IMR-90 (cell line): ENCODE data around the gene HOXC12. TPM values are rescaled to one million over a fixed set of nuclear protein-coding genes. Genes with fewer than 3 reads are reported as not detected.

Experiments
- ATAC-seq: fragments of 200-7000 bp; cut with Tn5 transposase; 2 replicates; pipeline ENCODE4 v1.9.1; 2020; ENCODE audit warnings: low read depth, mild to moderate bottlenecking, moderate library complexity
- BruUV-seq: library from RNA; stranded (reverse); fragments of 400-500 nt; replicated peaks from 2 replicates; lab custom pipeline; 2021; lab: Mats Ljungman, UMichigan
- CTCF ChIA-PET: fragments of 300-600 bp; formaldehyde crosslinking; extraction: SDS; loops from one replicate; lab custom pipeline; 2021; ENCODE audit warnings: antibody characterized with exemption; lab: Yijun Ruan, JAX
- POLR2A ChIA-PET: fragments of 300-600 bp; sonication (Branson Sonifier 250); formaldehyde crosslinking; loops from one replicate; lab custom pipeline; 2022; ENCODE audit warnings: antibody characterized with exemption; ENCODE audit not compliant: unreplicated experiment; lab: Charles Lee
- DNase-seq: peaks from one replicate; pipeline ENCODE4 v3.0.0; 2013
- H2AFZ ChIP-seq: replicated peaks from 2 replicates; pipeline ENCODE3; 2013; ENCODE audit warnings: low read length, mild to moderate bottlenecking; ENCODE audit not compliant: poor library complexity
- H2AK5ac ChIP-seq: 2 replicates; pipeline ENCODE4 v1.6.1; 2013; ENCODE audit warnings: low read depth, low read length, inconsistent platforms
- H2AK9ac ChIP-seq: replicated peaks from 2 replicates; pipeline ENCODE3; 2013; ENCODE audit warnings: mild to moderate bottlenecking, low read depth, low read length, moderate library complexity; ENCODE audit not compliant: poor library complexity
- H2BK120ac ChIP-seq: 2 replicates; pipeline ENCODE4 v1.6.1; 2013; ENCODE audit warnings: low read depth, low read length, inconsistent platforms
- H2BK15ac ChIP-seq: 3 replicates; pipeline ENCODE4 v1.6.1; 2013; ENCODE audit warnings: low read depth, low read length, inconsistent platforms
- H2BK20ac ChIP-seq: 2 replicates; pipeline ENCODE4 v1.6.1; 2013; ENCODE audit warnings: low read depth, mild to moderate bottlenecking, inconsistent platforms, low read length, moderate library complexity
- H2BK5ac ChIP-seq: 2 replicates; pipeline ENCODE4 v1.6.1; 2013; ENCODE audit warnings: mild to moderate bottlenecking, low read depth, low read length, inconsistent platforms; ENCODE audit not compliant: poor library complexity, severe bottlenecking
- H3K14ac ChIP-seq: replicated peaks from 2 replicates; pipeline ENCODE4 v1.6.1; 2013; ENCODE audit warnings: low read depth, low read length, inconsistent platforms
- H3K18ac ChIP-seq: 2 replicates; pipeline ENCODE4 v1.6.1; 2013; ENCODE audit warnings: low read depth, low read length, control low read depth
- H3K23ac ChIP-seq: 2 replicates; pipeline ENCODE4 v1.6.1; 2013; ENCODE audit warnings: low read depth, low read length, inconsistent platforms
- H3K27ac ChIP-seq: 2 replicates; pipeline ENCODE4 v1.5.1; 2013; ENCODE audit warnings: mild to moderate bottlenecking, control low read depth, low read length; ENCODE audit not compliant: insufficient read depth
- H3K27me3 ChIP-seq: 2 replicates; pipeline ENCODE4 v1.6.1; 2013; ENCODE audit warnings: low read length; ENCODE audit not compliant: control insufficient read depth, insufficient read depth
- H3K36me3 ChIP-seq: 2 replicates; pipeline ENCODE4 v1.6.1; 2013; ENCODE audit warnings: low read length, mixed read lengths; ENCODE audit not compliant: control insufficient read depth, insufficient read depth
- H3K4ac ChIP-seq: 2 replicates; pipeline ENCODE4 v1.6.1; 2013; ENCODE audit warnings: low read depth, low read length, inconsistent platforms
- H3K4me1 ChIP-seq: 2 replicates; pipeline ENCODE4 v1.6.1; 2013; ENCODE audit warnings: low read length, mixed read lengths; ENCODE audit not compliant: control insufficient read depth, insufficient read depth
- H3K4me2 ChIP-seq: 2 replicates; pipeline ENCODE4 v1.6.1; 2013; ENCODE audit warnings: low read depth, mild to moderate bottlenecking, control low read depth, low read length, moderate library complexity
- H3K4me3 ChIP-seq: 2 replicates; pipeline ENCODE4 v1.5.1; 2013; ENCODE audit warnings: low read depth, mild to moderate bottlenecking, control low read depth, low read length, moderate library complexity; ENCODE audit not compliant: insufficient read depth
- H3K56ac ChIP-seq: 2 replicates; pipeline ENCODE4 v1.6.1; 2013; ENCODE audit warnings: low read length, inconsistent platforms; ENCODE audit not compliant: insufficient read depth; ENCODE audit errors: extremely low read depth
- H3K79me1 ChIP-seq, 2 experiments: 2 replicates each; pipeline ENCODE4 v1.6.1; 2013; ENCODE audit warnings: low read length in 2 of 2, inconsistent platforms in 1 of 2, low read depth in 1 of 2
- H3K9ac ChIP-seq: 2 replicates; pipeline ENCODE4 v1.6.1; 2013; ENCODE audit warnings: low read depth, low read length, control low read depth
- H3K9me1 ChIP-seq: 2 replicates; pipeline ENCODE4 v1.6.1; 2013; ENCODE audit warnings: low read length, inconsistent platforms; ENCODE audit not compliant: insufficient read depth
- H3K9me3 ChIP-seq: 2 replicates; pipeline ENCODE4 v1.6.1; 2013; ENCODE audit warnings: low read length; ENCODE audit not compliant: control insufficient read depth, insufficient read depth
- H4K20me1 ChIP-seq: 2 replicates; pipeline ENCODE4 v1.6.1; 2013; ENCODE audit warnings: low read length, inconsistent platforms; ENCODE audit not compliant: insufficient read depth
- H4K5ac ChIP-seq: 2 replicates; pipeline ENCODE4 v1.6.1; 2013; ENCODE audit warnings: mild to moderate bottlenecking, low read depth, low read length, control low read depth
- H4K8ac ChIP-seq, 2 experiments: 2 replicates each; pipeline ENCODE4 v1.6.1; 2013; ENCODE audit warnings: low read depth in 2 of 2, low read length in 2 of 2, control low read depth in 1 of 2, inconsistent platforms in 1 of 2
- H4K91ac ChIP-seq: 2 replicates; pipeline ENCODE4 v1.6.1; 2013; ENCODE audit warnings: low read depth, low read length, inconsistent platforms; ENCODE audit not compliant: insufficient read depth
- BHLHE40 ChIP-seq: fragments of 150-350 bp; IDR thresholded peaks from 2 replicates; pipeline ENCODE4 v1.6.1; 2016; ENCODE audit warnings: mild to moderate bottlenecking, low read depth, low read length
- CHD1 ChIP-seq: IDR thresholded peaks from 2 replicates; pipeline ENCODE4 v1.6.1; 2012; ENCODE audit warnings: low read depth, low read length, improper control_type of control experiment
- CTCF ChIP-seq: conservative IDR thresholded peaks from 2 replicates; pipeline ENCODE4 v1.5.1; 2012; ENCODE audit warnings: mild to moderate bottlenecking, low read depth, low read length, improper control_type of control experiment
- ELK1 ChIP-seq: fragments of 150-350 bp; IDR thresholded peaks from 2 replicates; pipeline ENCODE4 v1.6.1; 2016; ENCODE audit warnings: low read depth, mild to moderate bottlenecking, low read length, moderate library complexity, borderline replicate concordance
- FOS ChIP-seq: fragments of 150-350 bp; IDR thresholded peaks from 2 replicates; pipeline ENCODE4 v1.6.1; 2016; ENCODE audit warnings: low read depth, low read length
- MAFK ChIP-seq: IDR thresholded peaks from 2 replicates; pipeline ENCODE4 v1.6.1; 2012; ENCODE audit warnings: low read depth, low read length, improper control_type of control experiment
- MAZ ChIP-seq: IDR thresholded peaks from 2 replicates; pipeline ENCODE4 v1.6.1; 2012; ENCODE audit warnings: low read depth, mild to moderate bottlenecking, low read length, improper control_type of control experiment, moderate library complexity, borderline replicate concordance
- MXI1 ChIP-seq: IDR thresholded peaks from 2 replicates; pipeline ENCODE4 v1.6.1; 2012; ENCODE audit warnings: low read depth, mild to moderate bottlenecking, low read length, moderate library complexity, borderline replicate concordance
- POLR2A ChIP-seq: IDR thresholded peaks from 2 replicates; pipeline ENCODE4 v1.6.1; 2012; ENCODE audit warnings: mild to moderate bottlenecking, low read depth, low read length
- RAD21 ChIP-seq: IDR thresholded peaks from 2 replicates; pipeline ENCODE4 v1.6.1; 2012; ENCODE audit warnings: low read length, improper control_type of control experiment
- RFX5 ChIP-seq: IDR thresholded peaks from 2 replicates; pipeline ENCODE4 v1.8.0; 2012; ENCODE audit warnings: low read depth, mild to moderate bottlenecking, low read length, moderate library complexity
- SMC3 ChIP-seq: fragments of 150-350 bp; IDR thresholded peaks from 2 replicates; pipeline ENCODE4 v1.6.1; 2016; ENCODE audit warnings: low read depth, mild to moderate bottlenecking, antibody characterized with exemption, low read length, moderate library complexity
- dilution Hi-C: fragments of 300-500 bp; cut with HindIII; formaldehyde crosslinking; loops from one replicate; pipeline ENCODE4 v1.14.3; 2018; ENCODE audit warnings: low sequenced_read_pairs; ENCODE audit not compliant: unreplicated experiment
- in situ Hi-C: fragments of 300-500 bp; cut with MboI; formaldehyde crosslinking; loops from 3 replicates; pipeline ENCODE4 v1.14.3; 2019; ENCODE audit warnings: low sequenced_read_pairs, inconsistent platforms, mixed read lengths
- intact Hi-C: fragments of 100-400 bp; cut with micrococcal nuclease; formaldehyde crosslinking; loops from 2 replicates; pipeline ENCODE4 v1.10.0; 2022
- polyA plus RNA-seq, 3 experiments: library from polyadenylated mRNA; depleted of rRNA; stranded (reverse); fragments of >200 nt; gene quantifications; 2 replicates each; pipeline ENCODE4 v1.2.3, GENCODE V29; 2012; ENCODE audit warnings: low replicate concordance in 1 of 3
- total RNA-seq: library from RNA; depleted of rRNA; stranded (reverse); fragments of >200 nt; gene quantifications from 2 replicates; pipeline ENCODE4 v1.2.3, GENCODE V29; 2012
- TF ChIP-seq, protein P1 (sequence below): fragments of 150-350 bp; IDR thresholded peaks from 2 replicates; pipeline ENCODE4 v1.6.1; 2017; ENCODE audit warnings: mild to moderate bottlenecking, antibody characterized with exemption, low read length, low read depth

HOXC12 gene
- total and polyA plus RNA-seq, 2 of the 4 experiments (the other 2 are of a cell fraction) = not detected

DNA sequence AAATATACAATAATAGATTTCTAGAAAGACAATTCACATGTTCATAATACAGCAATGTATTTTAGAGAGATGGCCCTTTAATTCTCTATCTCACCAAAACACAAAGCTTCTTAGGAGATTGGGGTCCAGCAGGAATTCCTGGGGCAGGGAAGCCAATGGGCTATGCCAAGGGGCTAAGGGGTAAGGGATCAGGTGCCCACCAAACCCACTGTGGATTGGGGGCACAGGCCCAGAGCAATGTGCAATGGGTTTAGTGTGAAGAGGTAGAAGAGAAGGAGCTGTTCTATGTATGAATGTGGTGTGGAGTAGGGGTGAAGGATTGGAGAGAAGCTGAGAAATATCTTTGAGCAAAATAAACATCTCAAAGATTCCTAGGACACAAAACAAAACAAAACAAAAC is 13.5 kb upstream of the HOXC12 start:
- POLR2A ChIA-PET = no interaction called here
- in situ Hi-C loops (no loop called here), intact Hi-C loops (no loop called here), dilution Hi-C loops (no loop called here)
- CTCF ChIA-PET = no interaction called here
- Histone ChIP-seq H3K79me1 (no peaks in the 10 kb centered on the region), H2AK9ac (no peak overlapping the region), H3K9me1 (no peaks in the 10 kb centered on the region), H3K56ac (no peak overlapping the region), H4K91ac (no peak overlapping the region), H4K20me1 (no peaks in the 10 kb centered on the region), H3K4ac (no peak overlapping the region), H3K27ac (no peak overlapping the region), H3K4me1 (no peaks in the 10 kb centered on the region), H4K8ac (no peak overlapping the region), H2BK120ac (no peak overlapping the region), H3K4me3 (no peak overlapping the region), H2BK15ac (no peak overlapping the region), H2AK5ac (no peak overlapping the region), H3K14ac (no peak overlapping the region), H3K23ac (no peak overlapping the region), H3K18ac (no peak overlapping the region), H3K27me3 (peaks cover 88% of the 10 kb centered on the region), H3K36me3 (no peaks in the 10 kb centered on the region), H2BK5ac (no peak overlapping the region), H2AFZ (no peak overlapping the region), H3K9ac (no peak overlapping the region), H3K4me2 (no peak overlapping the region), H4K5ac (no peak overlapping the region), H3K9me3 (peaks cover 13% of the 10 kb centered on the region), H2BK20ac (no peak overlapping the region)
- no peak for TF ChIP-seq POLR2A
- TF ChIP-seq, protein P1, sequence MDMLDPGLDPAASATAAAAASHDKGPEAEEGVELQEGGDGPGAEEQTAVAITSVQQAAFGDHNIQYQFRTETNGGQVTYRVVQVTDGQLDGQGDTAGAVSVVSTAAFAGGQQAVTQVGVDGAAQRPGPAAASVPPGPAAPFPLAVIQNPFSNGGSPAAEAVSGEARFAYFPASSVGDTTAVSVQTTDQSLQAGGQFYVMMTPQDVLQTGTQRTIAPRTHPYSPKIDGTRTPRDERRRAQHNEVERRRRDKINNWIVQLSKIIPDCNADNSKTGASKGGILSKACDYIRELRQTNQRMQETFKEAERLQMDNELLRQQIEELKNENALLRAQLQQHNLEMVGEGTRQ = no peak
- TF ChIP-seq ELK1 = no peak
- TF ChIP-seq BHLHE40 = no peak
- TF ChIP-seq MXI1 = no peak
- TF ChIP-seq RFX5 = no peak
- TF ChIP-seq SMC3 = no peak
- TF ChIP-seq FOS = no peak
- TF ChIP-seq MAZ = no peak
- TF ChIP-seq CHD1 = no peak
- TF ChIP-seq MAFK = no peak
- no peak for TF ChIP-seq RAD21
- TF ChIP-seq CTCF = no peak
- ATAC-seq (no peak), DNase-seq (no peak)
- BruUV-seq = no TSS peak
